Mesenchymal stem cell (in vitro differentiated cells and primary cell): ENCODE data around the gene NACC2.

Experiments used
- DNase-seq: peaks from one replicate; pipeline ENCODE4 v3.0.0-alpha.2; 2013
- H2AFZ ChIP-seq: one replicate; pipeline ENCODE4 v1.6.1; 2013; ENCODE audit warnings: low read depth, mild to moderate bottlenecking, control low read depth, inconsistent platforms, low read length, moderate library complexity
- H2AK5ac ChIP-seq: 2 replicates; pipeline ENCODE4 v1.6.1; 2013; ENCODE audit warnings: low read length, moderate library complexity, mild to moderate bottlenecking, inconsistent platforms; ENCODE audit not compliant: severe bottlenecking
- H2BK120ac ChIP-seq: one replicate; pipeline ENCODE4 v1.6.1; 2013; ENCODE audit warnings: low read depth, mild to moderate bottlenecking, inconsistent platforms, low read length, moderate library complexity
- H2BK12ac ChIP-seq, 2 experiments: one replicate each; pipeline ENCODE4 v1.6.1; 2013; ENCODE audit warnings: inconsistent platforms in 2 of 2, low read length in 2 of 2, mild to moderate bottlenecking in 2 of 2, moderate library complexity in 2 of 2, control low read depth in 1 of 2
- H2BK15ac ChIP-seq: one replicate; pipeline ENCODE4 v1.6.1; 2013; ENCODE audit warnings: mild to moderate bottlenecking, low read depth, inconsistent platforms; ENCODE audit not compliant: poor library complexity, severe bottlenecking
- H2BK5ac ChIP-seq: 2 replicates; pipeline ENCODE4 v1.6.1; 2013; ENCODE audit warnings: low read depth, mild to moderate bottlenecking, low read length, control low read depth, inconsistent platforms; ENCODE audit not compliant: poor library complexity, severe bottlenecking
- H3K14ac ChIP-seq, 2 experiments: one replicate each; pipeline ENCODE4 v1.6.1; 2013; ENCODE audit warnings: inconsistent platforms in 2 of 2, low read length in 2 of 2, control low read depth in 1 of 2, mild to moderate bottlenecking in 1 of 2, moderate library complexity in 1 of 2
- H3K18ac ChIP-seq, 2 experiments: one replicate each; pipeline ENCODE4 v1.6.1; 2013; ENCODE audit warnings: inconsistent platforms in 2 of 2, low read length in 2 of 2, control low read depth in 1 of 2, low read depth in 1 of 2, mild to moderate bottlenecking in 1 of 2
- H3K23ac ChIP-seq, 2 experiments: one replicate each; pipeline ENCODE4 v1.6.1; 2013; ENCODE audit warnings: inconsistent platforms in 2 of 2, low read length in 2 of 2, mild to moderate bottlenecking in 2 of 2, moderate library complexity in 2 of 2, control low read depth in 1 of 2
- H3K27ac ChIP-seq: 2 replicates; pipeline ENCODE4 v1.5.1; 2013; ENCODE audit warnings: mild to moderate bottlenecking, moderate library complexity, low read length, control low read depth, inconsistent platforms; ENCODE audit not compliant: poor library complexity, severe bottlenecking
- H3K27me3 ChIP-seq, 2 experiments: 2 replicates each; pipeline versions ENCODE4 v1.6.1 to v1.7.0; 2013; ENCODE audit warnings: low read length in 2 of 2, mild to moderate bottlenecking in 2 of 2, moderate library complexity in 2 of 2, control low read depth in 1 of 2, inconsistent platforms in 1 of 2; ENCODE audit not compliant: control insufficient read depth in 1 of 2, insufficient read depth in 1 of 2
- H3K36me3 ChIP-seq, 2 experiments: 2 replicates each; pipeline versions ENCODE4 v1.6.1 to v1.7.0; 2013; ENCODE audit warnings: low read length in 2 of 2, control low read depth in 1 of 2, inconsistent platforms in 1 of 2, low read depth in 1 of 2, mild to moderate bottlenecking in 1 of 2; ENCODE audit not compliant: insufficient read depth in 2 of 2, control insufficient read depth in 1 of 2
- H3K4ac ChIP-seq, 2 experiments: one replicate each; pipeline ENCODE4 v1.6.1; 2013; ENCODE audit warnings: inconsistent platforms in 2 of 2, low read length in 2 of 2, mild to moderate bottlenecking in 2 of 2, moderate library complexity in 2 of 2, control low read depth in 1 of 2, low read depth in 1 of 2
- H3K4me1 ChIP-seq: 2 replicates; pipeline ENCODE4 v1.6.1; 2013; ENCODE audit warnings: low read depth, low read length, control low read depth; ENCODE audit not compliant: control insufficient read depth, insufficient read depth
- H3K4me2 ChIP-seq: 2 replicates; pipeline ENCODE4 v1.6.1; 2013; ENCODE audit warnings: low read length, mild to moderate bottlenecking, inconsistent platforms; ENCODE audit not compliant: poor library complexity, severe bottlenecking
- H3K4me3 ChIP-seq, 2 experiments: 2 replicates each; pipeline versions ENCODE4 v1.5.1 to v1.7.0; 2013; ENCODE audit warnings: low read length in 2 of 2, mild to moderate bottlenecking in 2 of 2, control low read depth in 1 of 2, low read depth in 1 of 2; ENCODE audit not compliant: insufficient read depth in 1 of 2
- H3K79me1 ChIP-seq: replicated peaks from 2 replicates; pipeline ENCODE4 v1.6.1; 2013; ENCODE audit warnings: mild to moderate bottlenecking, control low read depth, low read length, inconsistent platforms; ENCODE audit not compliant: poor library complexity, severe bottlenecking
- H3K9ac ChIP-seq: 2 replicates; pipeline ENCODE4 v1.7.0; 2013; ENCODE audit warnings: mild to moderate bottlenecking, low read length, moderate library complexity
- H3K9me3 ChIP-seq: 2 replicates; pipeline ENCODE4 v1.7.0; 2013; ENCODE audit warnings: mild to moderate bottlenecking, low read length; ENCODE audit not compliant: control insufficient read depth
- H4K8ac ChIP-seq: one replicate; pipeline ENCODE4 v1.6.1; 2013; ENCODE audit warnings: inconsistent platforms, mild to moderate bottlenecking, low read length, moderate library complexity
- H4K91ac ChIP-seq: one replicate; pipeline ENCODE4 v1.6.1; 2013; ENCODE audit warnings: mild to moderate bottlenecking, low read length, inconsistent platforms
- WGBS: methylation state at CpG from one replicate; pipeline ENCODE4 v1.1.7; 2013; ENCODE audit warnings: mixed read lengths; 5-methylcytosine and 5-hydroxymethylcytosine counted together

NACC2 gene

GRCh38 chr9:135994501-135995192, 100.4 kb downstream of the NACC2 start:
- Histone ChIP-seq H2AK5ac (peak overlapping the region; percentile 23), H3K27me3 (peaks cover 0 to 7% of the 10 kb centered on the region in 2 experiments), H2BK12ac (peak overlapping the region; percentile 97 to 98), H3K36me3 (no peaks in the 10 kb centered on the region), H3K9me3 (no peaks in the 10 kb centered on the region), H2BK15ac (peak overlapping the region; percentile 21), H3K23ac (no peak overlapping the region), H3K79me1 (no peaks in the 10 kb centered on the region), H3K4me2 (no peak overlapping the region), H3K14ac (peak overlapping the region in 1 of 2 experiments; percentile 29), H2BK120ac (peak overlapping the region; percentile 100), H3K4me1 (peaks cover 29% of the 10 kb centered on the region), H3K4ac (peak overlapping the region; percentile 97 to 99), H3K4me3 (no peak overlapping the region), H3K9ac (no peak overlapping the region), H2BK5ac (no peak overlapping the region), H3K18ac (peak overlapping the region; percentile 96 to 98), H4K8ac (peak overlapping the region; percentile 88), H3K27ac (no peak overlapping the region), H4K91ac (peak overlapping the region; percentile 99), H2AFZ (no peak overlapping the region)
- 90% methylated on average over 14 of the region's 20 CpGs for WGBS
- DNase-seq: no peak

- Histone ChIP-seq H3K23ac (peak overlapping the region in 1 of 2 experiments; percentile 16), H3K4ac (peak overlapping the region; percentile 97 to 99), H3K4me3 (no peak overlapping the region), H3K14ac (peak overlapping the region in 1 of 2 experiments; percentile 29), H2BK12ac (peak overlapping the region; percentile 97 to 98), H2BK120ac (peak overlapping the region; percentile 100), H3K18ac (peak overlapping the region; percentile 96 to 98), H4K91ac (peak overlapping the region; percentile 99), H2BK5ac (no peak overlapping the region), H3K79me1 (no peaks in the 10 kb centered on the region), H3K4me1 (peaks cover 29% of the 10 kb centered on the region), H2BK15ac (peak overlapping the region; percentile 98), H3K4me2 (no peak overlapping the region), H3K27me3 (peaks cover 0 to 14% of the 10 kb centered on the region in 2 experiments), H4K8ac (peak overlapping the region; percentile 94), H2AFZ (no peak overlapping the region), H3K36me3 (no peaks in the 10 kb centered on the region), H3K9me3 (no peaks in the 10 kb centered on the region), H3K9ac (no peak overlapping the region), H2AK5ac (peak overlapping the region; percentile 23), H3K27ac (no peak overlapping the region)
- no peak for DNase-seq
- 80% methylated on average over 27 of the region's 27 CpGs for WGBS
These were observed 101.2 kb downstream of the NACC2 start for GRCh38 chr9:135993765-135994500.

DNA sequence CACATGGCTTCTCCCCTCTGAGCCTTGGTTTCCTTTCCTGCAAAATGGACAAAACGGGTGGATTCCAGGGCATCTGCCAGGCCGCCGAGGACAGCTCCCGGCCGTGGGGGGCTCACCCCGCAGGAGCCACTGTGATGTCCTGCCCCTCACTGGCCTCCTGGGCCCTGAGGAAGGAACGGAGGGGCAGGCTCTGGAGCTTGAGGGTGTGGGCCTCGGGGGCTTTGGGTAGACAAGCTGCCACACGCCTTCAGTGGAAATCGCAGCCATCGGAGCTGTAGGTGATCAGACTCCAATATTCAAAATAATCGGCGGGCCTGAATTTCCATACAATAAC, 101.7 kb downstream of the NACC2 start:
- Histone ChIP-seq H4K91ac (peak overlapping the region; percentile 100), H2BK5ac (peak overlapping the region; percentile 86), H3K14ac (peak overlapping the region; percentile 5 to 99), H2AFZ (no peak overlapping the region), H3K9me3 (no peaks in the 10 kb centered on the region), H3K36me3 (no peaks in the 10 kb centered on the region), H2BK15ac (peak overlapping the region; percentile 98), H3K9ac (peak overlapping the region; percentile 77), H3K27ac (peak overlapping the region; percentile 71), H3K18ac (peak overlapping the region; percentile 99 to 100), H3K79me1 (no peaks in the 10 kb centered on the region), H2BK120ac (peak overlapping the region; percentile 100), H3K4ac (peak overlapping the region; percentile 99), H3K4me3 (peak overlapping the region in 1 of 2 experiments; percentile 63), H3K23ac (peak overlapping the region in 1 of 2 experiments; percentile 55), H3K27me3 (peaks cover 0 to 20% of the 10 kb centered on the region in 2 experiments), H2AK5ac (peak overlapping the region; percentile 54), H3K4me1 (peaks cover 27% of the 10 kb centered on the region), H2BK12ac (peak overlapping the region; percentile 97 to 99), H4K8ac (peak overlapping the region; percentile 99), H3K4me2 (peak overlapping the region; percentile 72)
- no peak for DNase-seq
- 41% methylated on average over 8 of the region's 13 CpGs for WGBS
